ENCODE data around the gene ZBTB32. TPM values are rescaled to one million over a fixed set of nuclear protein-coding genes. Genes with fewer than 3 reads are reported as not detected.
A peak's percentile ranks its signal among the peaks of the same experiment; 100 is the strongest.

Gene ZBTB32
- polyA plus RNA-seq, 3 donors = 0.21 to 0.62 (median 0.30) TPM

DNA sequence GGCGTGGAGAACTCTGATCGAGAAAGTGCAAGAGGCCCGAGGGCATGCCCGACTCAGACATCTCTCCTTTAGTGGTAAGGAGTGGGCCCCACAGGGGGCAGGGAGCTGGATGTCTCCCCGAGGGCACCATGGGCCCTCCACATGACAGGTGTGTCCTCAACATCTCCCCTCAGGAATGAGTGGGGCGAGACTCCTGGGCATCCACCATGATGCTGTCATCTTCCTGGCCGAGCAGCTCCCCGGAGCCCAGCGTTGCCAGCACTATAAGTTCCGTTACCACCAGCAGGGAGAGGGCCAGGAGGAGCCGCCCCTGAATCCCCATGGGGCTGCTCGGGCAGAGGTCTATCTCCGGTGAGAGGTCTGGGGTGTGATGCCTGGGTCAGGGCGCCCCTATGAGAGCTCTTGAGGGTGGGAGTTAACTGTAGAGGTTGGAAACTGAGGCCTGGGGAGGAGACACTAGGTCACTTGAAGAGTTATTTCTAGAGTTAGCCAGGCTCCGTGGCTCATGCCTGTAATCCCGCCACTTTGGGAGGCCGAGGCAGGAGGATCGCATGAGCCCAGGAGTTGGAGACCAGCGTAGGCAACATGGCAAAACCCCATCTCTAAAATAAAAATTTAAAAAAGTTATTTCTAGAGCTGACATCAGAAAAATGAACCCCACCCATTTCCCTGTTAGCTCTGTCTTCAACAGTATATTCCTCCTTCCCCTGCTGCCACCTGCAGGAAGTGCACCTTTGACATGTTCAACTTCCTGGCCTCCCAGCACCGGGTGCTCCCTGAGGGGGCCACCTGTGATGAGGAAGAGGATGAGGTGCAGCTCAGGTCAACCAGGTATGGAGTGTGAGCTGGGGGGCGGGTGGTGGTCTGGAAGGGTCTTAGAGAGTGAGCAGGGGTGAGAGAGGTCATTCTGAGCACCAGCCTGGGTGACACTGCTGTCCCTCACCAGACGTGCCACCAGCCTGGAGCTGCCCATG is 32.8 kb downstream of the ZBTB32 start:
- no peak for DNase-seq

DNA sequence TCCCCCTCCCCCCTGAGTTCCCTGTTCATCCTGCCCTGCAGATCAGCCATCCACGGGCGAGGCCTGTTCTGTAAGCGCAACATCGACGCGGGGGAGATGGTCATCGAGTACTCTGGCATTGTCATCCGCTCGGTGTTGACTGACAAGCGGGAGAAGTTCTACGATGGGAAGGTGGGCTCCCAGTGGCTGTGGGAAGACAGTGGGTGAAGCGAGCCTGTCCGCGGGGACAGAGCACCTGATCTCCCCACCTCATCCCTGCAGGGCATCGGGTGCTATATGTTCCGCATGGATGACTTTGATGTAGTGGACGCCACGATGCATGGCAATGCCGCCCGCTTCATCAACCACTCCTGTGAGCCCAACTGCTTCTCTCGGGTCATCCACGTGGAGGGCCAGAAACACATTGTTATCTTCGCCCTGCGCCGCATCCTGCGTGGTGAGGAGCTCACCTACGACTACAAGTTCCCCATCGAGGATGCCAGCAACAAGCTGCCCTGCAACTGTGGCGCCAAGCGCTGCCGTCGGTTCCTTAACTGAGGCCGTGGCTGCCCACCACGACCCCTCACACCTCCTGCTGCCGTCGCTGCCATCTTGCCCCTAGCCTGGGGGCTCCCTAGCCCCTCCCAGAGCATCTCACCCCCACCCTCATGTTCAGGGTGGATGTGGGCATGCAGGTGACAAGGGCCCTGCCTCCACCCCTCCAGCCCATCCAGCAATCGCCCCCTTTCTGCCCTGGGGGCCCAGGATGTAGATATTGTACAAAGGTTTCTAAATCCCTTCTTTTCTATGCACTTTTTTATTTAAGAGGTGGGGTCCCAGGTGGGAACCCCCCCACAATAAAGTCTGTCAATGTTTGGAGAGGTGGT is 33.9 kb downstream of the ZBTB32 start:
- DNase-seq = no peak

DNA sequence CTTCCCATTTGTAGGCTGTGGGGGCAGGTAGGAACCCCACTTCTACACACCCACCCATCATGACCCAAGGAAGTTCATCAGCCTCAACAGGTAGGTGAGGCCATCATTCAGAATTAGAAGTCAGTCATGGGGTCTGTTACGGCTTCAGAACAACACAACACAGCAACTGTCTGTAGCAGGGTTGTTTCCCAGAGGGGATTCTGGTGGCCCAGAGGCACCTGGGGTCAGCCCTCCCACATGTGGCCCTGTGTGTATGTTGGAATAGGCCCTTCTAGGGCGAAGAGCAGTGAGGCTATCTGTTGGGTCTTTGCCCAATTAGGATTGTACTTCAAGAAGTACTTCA is 34.5 kb downstream of the ZBTB32 start:
- DNase-seq = no peak

DNA sequence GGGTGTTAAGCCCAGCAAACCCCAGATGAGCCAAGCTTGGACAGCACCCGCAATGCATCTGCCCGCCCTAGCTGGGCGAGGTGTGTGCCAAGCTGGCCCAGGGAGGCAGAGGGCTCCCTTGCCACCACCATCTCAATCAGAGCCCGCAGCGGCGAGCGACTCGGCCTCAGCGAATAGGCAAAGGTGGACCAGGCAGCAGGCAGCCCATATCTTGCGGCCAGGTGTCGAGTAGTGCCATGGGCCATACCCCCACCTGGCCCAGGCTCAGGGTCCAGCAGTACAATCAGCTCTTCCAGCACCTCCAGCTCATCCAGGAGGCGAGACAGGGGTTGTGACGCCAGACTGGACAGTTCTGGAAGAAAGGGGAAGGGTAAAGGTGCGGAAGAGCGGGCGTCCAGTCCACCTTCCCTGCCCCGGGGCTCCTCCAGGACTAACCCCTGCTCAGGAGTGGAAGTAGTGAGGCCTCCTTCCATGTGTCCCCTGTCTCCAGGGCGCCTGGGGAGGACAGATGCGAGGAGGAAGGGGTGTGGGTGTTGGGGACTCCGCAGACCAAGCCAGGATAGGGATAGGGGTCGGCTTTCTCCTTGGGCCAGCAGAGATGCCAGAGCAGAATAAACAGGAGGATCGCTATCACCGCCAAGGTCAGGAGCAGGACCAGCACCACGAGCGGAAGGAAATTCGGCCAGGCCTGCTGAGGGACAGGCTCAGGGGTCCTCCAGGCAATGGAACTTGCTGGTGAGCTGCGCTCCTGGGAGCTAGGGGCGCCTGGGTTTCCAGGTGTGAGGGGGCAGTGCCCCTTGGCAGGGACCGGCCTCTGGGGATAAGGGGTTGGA is 35.1 kb downstream of the ZBTB32 start:
- DNase-seq = no peak

DNA sequence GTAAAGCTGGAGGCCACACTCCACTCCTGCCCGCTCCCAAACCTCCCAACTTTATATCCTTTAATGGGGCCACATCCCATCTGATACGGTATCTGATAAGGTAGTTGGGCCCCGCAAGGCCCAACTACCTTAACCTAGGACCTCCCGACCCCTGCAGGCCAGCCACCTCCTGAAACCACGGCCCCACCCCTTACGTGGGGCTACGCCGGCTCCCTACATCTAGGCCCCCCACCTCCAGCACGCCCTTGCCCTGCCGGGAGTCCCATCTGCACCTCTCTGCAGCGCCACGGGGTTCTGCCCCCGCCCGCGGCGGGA is 35.7 kb downstream of the ZBTB32 start:
- no peak for DNase-seq

DNA sequence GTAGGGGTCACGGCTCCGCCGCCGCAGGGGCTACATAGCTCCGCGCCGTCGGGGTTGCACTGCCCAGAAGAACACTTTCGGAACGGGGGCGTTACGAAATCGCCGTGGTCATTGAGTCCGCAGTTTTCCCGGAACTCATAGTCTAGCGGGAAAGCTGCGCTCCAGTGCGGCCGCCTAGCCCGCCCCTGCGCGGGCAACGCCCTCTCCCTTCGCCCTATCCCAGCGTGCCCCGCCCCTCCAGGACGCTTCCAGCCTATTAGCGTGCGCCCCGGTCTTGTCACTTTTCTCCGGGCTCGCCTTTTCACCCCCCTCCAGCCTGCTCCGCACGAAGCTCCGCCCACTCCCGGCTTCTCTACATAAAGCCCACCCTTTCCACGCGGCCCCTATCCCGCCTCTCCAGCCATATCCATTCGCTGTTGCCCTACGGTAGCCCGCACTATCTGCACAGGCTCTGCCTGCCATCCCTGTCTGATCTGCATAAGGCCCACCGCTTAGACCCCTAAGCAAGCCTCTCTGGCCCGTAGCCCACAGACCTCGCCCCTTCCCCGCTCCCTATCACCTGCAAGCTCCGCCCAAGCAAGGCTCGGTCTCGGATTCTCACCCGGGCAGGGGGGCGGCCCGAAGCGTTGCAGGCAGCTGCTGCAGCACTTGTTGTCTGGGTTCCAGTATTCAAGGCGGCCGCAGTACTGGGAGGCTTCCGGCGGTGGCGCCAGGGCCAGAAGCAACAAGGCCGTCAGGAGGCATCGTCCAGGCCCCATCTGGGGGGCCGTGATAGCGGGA is 36.3 kb downstream of the ZBTB32 start:
- peak; percentile 98 for DNase-seq

DNA sequence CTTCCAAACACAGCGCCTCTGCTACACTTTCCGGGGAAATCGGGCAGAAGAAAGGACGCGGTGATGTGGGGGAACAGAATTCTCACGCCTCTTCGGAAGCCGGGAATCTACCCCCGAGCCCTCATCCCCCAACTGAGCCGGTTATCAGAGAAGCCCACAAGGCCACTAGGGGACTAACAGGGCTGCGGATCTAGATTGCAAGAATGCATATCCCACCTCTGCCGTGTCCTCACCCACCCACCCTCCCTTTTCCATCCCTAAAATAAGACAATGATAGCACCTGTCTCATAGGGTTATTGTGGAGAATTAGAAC is 36.8 kb downstream of the ZBTB32 start:
- no peak for DNase-seq

DNA sequence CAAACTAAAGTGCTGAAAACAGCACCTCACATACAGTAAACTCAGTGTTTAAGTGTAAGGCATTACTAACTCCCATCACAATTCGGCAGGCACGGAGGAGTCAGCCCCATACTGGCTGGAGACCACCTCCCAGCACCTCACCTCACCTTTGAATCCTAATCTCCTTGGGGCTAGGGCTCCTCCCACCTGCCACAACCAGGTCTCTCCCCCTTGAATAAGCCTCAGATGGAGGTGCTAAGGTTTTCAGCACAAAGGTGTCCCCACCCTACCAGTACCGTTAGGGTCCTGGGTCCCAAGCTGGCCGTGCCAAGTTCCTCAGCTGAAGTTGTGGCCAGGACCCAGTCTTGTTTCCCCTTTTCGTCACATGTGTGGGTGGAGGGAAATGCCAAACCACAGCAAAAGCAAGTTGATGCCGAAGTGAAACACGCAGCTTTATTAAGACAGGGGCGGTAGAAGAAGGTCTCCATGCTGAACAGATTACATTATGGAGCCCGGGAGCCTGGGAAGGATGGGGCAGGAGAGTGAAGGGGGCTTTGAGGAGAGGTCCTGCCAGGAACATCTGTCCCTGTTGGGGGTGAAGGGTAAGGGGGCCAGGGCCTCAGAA is 37.9 kb downstream of the ZBTB32 start, which contains the start of gene IGFLR1:
IGFLR1 (minus strand) TSS at position 332 of the 604 bp plus-strand sequence. CDS start 1,272 bp downstream, outside the sequence.
- no peak for DNase-seq

DNA sequence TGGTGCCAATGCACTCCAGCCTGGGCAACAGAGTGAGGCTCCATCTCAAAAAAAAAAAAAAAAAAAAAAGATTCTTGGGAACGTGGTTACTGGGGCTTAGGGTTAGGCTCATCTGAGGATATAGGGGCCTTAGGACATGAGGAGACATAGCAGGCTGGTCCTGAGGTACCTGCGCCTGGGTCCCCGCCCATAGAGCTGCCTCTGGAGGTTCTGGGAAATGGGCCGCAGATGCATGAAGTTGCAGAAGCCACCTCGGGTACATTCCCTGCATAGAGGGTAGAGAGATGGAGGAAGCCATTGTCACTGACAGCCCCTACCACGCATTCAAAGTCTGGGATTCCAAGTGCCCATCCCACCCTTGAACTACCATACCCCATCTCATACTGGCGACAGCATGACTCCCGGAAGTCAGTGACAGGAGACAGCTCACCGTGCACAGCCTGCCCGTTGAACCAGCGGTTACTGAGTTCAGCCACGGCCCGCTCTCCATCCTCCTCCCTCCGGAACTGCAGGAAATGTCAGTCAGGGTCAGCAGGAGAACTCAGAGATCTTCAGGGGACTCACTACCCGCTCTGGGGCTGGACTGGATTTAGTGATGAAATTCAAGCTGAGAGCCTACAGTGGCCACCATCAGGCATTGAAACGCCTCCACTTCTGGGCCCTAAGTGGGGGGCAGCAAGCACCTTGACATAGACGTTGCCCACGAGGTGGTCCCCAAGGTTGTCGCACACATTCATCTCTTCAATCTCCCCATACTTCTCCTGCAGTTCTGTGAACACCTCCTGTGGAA is 39.5 kb downstream of the ZBTB32 start:
- no peak for DNase-seq

DNA sequence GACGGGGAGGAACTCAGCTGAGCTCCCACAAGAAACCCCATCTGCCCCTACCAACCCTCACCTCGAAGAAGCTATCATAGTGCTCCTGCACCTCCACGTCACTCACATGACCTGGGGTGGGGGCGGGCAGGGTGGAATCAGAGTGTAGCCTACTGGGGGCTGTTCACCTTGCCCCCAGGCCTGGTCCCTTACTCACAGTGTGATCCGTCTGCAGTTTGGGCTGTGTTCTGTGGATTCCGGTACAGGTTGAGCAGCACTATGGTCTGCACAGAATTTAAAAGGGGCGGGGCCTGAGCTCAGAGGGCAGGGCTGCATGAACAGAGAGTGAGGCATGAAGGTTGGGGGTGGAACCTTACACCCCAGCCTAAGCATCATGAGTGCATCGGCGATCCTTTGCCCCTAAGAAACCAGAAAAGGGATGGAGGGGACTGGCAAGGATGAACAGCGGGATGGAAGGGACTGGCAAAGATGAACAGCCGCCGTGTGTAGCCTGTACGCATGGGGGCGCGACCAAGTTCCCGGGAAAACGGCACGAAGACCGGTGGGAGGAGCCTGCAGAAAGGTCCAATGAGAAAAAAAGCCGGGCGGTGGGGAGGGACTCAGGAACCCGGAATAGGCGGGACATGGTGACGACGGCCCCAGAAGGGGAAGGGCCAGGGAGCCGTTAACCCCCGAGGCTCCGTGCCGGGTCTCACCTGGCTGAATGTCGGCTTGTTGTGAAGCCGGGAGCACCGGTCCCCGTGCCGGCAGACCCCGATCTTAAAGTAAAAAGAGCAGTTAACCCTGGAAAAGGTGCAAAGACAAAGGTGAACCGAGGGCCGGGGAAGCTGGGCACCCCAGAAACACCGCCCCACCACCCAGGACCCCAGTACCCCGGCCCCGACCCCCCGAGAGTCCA is 40.3 kb downstream of the ZBTB32 start:
- DNase-seq = peak; percentile 97

DNA sequence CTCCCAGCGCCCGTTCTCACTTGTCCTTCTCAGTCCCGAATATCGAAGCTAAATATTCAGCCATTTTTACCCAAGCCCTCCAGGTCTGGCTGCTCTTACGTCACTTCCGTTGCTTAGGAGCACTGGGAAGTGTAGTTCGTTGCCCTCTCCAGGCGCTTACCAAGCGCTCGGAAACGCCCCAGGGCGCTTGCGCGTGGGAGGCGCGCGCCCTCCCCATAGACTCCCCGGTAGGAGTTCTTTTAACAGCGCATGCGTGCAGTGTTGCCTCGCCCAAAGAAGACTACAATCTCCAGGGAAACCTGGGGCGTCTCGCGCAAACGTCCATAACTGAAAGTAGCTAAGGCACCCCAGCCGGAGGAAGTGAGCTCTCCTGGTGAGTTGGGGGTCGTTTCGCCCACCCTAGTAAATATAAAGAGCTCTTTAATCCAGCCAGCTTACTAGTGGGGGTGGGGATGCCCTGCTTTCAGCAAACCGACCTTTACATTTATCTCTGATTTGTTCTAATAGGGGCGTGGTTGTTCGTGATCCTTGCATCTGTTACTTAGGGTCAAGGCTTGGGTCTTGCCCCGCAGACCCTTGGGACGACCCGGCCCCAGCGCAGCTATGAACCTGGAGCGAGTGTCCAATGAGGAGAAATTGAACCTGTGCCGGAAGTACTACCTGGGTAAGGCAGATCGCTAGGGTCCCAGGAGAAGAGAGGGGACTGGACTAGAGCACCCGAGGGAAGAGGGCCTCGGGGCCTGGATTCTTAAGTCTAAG is 41.1 kb downstream of the ZBTB32 start, which contains the start of the genes PSENEN and U2AF1L4:
PSENEN (plus strand) TSS at position 324 of the 759 bp plus-strand sequence; CDS start at position 604, 280 bp downstream.
U2AF1L4 (minus strand) TSS at position 91 of the 759 bp plus-strand sequence; CDS start at position 64, 27 bp downstream.
- peak; percentile 99 for DNase-seq

DNA sequence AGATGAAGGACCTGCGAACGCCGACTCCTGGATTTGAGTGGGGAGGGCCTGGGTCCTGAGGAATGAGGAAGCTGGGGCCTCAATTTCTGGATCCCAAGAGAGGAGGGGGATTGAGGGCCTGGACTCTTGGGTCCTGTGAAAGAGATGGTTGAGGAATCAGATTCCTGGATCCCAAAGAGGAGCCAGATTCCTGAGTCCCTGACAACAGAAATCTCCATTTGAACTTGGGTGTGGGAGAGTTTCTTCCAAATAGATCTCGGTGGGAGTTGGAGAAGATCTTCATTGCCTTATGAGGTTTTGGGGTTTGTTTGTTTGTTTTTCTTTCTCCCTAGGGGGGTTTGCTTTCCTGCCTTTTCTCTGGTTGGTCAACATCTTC is 41.7 kb downstream of the ZBTB32 start:
- DNase-seq = no peak

DNA sequence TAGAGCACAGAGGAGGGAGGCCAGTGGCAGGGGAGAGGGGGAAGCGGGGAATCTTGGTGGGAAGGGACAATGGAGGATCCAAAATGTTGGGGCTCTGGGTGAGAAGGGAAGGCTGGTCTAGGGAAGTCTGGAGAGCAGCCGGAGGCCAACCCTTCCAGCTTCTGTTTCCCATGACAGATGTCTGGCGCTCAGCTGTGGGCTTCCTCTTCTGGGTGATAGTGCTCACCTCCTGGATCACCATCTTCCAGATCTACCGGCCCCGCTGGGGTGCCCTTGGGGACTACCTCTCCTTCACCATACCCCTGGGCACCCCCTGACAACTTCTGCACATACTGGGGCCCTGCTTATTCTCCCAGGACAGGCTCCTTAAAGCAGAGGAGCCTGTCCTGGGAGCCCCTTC is 42.2 kb downstream of the ZBTB32 start:
- no peak for DNase-seq

DNA sequence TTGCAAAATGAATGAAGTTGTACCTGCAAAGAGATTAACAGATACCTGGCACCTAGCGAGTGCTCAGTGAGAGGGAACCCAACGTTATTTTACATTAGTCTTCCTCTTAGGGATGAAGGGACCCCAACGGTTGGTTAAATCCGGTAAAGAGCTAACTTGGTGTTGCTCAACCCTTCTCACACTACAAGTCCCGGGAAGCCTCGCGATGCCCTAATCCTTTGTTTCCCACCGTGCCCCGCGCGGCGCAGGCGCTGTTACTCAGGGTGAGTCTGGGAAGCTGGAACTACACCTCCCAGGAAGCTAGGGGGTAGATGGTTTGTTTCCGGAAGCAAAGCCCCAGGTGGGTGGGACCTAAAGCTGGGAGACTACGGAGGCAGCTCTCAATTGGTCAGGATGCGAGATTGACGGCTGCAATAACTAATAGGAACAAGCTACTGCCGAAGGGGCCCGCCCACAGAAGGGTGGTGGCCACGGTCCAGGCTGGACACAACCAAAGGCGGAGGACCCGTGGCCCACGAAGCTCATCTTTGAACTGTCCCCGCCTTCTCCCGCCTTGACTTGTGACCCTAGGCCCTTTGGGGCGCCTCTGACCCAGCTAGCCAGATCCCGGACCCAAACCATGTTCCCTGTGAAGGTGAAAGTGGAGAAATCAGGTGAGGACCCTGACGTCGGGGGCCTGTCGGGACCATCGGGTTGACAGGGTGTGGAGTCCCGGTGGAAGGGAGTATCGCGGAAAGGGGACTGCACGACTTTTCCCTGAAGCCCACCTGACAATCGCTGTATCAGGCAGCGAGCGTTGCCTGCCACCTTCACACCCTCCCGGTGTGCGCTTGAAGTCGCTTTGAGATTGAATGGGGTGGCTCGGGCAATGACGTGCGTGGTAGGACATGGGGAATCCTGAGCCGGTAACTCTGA is 44.0 kb downstream of the ZBTB32 start, which contains the start of gene LIN37:
LIN37 (plus strand) TSS at position 471 of the 915 bp plus-strand sequence; CDS start at position 620, 149 bp downstream.
- peak; percentile 99 for DNase-seq

DNA sequence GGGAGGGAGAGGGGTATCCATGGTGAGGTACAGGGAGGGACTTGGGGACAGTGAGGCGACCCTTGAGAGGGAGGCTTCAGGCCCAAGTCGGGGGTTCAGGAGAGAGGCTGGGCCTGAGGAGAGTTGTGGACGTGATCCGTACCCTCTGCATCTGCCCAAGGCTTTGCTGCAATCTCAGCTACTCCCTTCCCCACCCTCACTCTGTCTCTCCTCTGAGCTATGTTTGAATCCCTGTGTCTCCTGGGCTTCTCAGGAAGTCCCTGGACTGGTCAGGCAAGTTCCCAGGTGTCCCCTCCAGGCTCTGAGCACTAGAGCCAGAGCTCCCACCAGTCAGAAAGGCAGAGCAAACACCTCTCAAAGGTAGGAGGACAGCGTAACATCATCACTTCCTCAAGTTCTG is 45.8 kb downstream of the ZBTB32 start:
- DNase-seq = no peak

All from renal pelvis (tissue), 4 donors.